NB4 (cell line): Measurements from ENCODE around the gene RPAP2.

Experiments used
- POLR2A ChIP-seq: IDR thresholded peaks from 2 replicates; pipeline ENCODE4 v1.6.1; 2011; ENCODE audit warnings: mild to moderate bottlenecking; ENCODE audit not compliant: insufficient read length; ENCODE audit errors: extremely low read depth
- TF ChIP-seq, protein P1 (sequence below): IDR thresholded peaks from one replicate; pipeline ENCODE4 v1.5.1; 2012; ENCODE audit warnings: low read depth, low read length

DNA sequence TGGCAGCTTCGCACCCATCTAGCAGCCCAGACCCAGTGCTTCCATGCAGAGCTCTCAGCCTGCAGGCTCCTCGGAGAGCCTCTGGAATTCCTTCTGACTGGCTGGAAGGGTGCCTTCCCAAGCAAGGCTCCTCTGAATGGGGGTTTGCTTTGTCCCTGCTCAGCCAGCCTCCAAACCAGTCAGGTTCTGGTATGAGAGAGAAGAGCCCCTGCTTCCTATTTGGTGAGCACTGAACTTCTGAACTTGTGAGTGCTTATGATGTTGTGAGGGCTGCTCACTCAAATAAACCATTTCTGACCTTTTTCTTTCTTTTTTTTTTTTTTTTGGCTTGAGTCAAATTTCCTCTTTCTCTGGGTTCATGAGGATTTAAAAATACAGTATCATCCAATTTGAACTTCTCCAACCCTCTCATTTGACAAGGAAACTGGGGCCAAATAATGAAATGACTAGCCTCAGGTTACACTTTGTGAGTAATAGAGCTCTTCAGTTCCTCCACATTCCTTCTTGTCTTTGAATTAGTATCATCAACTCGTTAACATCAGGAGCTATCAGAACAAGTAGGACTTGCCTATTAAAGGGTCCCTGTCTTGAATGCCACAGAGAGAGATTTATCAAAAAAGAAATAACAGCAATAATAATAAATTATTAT, 148.3 kb downstream of the RPAP2 start:
- no peak for TF ChIP-seq POLR2A
- TF ChIP-seq, protein P1, sequence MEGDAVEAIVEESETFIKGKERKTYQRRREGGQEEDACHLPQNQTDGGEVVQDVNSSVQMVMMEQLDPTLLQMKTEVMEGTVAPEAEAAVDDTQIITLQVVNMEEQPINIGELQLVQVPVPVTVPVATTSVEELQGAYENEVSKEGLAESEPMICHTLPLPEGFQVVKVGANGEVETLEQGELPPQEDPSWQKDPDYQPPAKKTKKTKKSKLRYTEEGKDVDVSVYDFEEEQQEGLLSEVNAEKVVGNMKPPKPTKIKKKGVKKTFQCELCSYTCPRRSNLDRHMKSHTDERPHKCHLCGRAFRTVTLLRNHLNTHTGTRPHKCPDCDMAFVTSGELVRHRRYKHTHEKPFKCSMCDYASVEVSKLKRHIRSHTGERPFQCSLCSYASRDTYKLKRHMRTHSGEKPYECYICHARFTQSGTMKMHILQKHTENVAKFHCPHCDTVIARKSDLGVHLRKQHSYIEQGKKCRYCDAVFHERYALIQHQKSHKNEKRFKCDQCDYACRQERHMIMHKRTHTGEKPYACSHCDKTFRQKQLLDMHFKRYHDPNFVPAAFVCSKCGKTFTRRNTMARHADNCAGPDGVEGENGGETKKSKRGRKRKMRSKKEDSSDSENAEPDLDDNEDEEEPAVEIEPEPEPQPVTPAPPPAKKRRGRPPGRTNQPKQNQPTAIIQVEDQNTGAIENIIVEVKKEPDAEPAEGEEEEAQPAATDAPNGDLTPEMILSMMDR: no peak
